ENCODE results near the gene TBRG4.

TBRG4 gene

GRCh38 chr7:45151967-45152366, 40.5 kb upstream of the TBRG4 start:
- Histone ChIP-seq H3K36me3 (ENCODE audit: control insufficient read depth in 1 of 2, insufficient read depth in 2 of 2, low read depth in 1 of 2, low read length in 2 of 2) (no peaks in the 10 kb centered on the region), H4K8ac (ENCODE audit: low read length) (no peak overlapping the region), H3K27me3 (ENCODE audit: control insufficient read depth in 1 of 2, insufficient read depth in 1 of 2, low read length in 2 of 2) (peaks cover 47 to 72% of the 10 kb centered on the region in 2 experiments), H3K4me2 (ENCODE audit: low read length, poor library complexity, severe bottlenecking) (no peak overlapping the region), H3K4ac (ENCODE audit: low read depth in 1 of 2, low read length in 2 of 2) (no peak overlapping the region), H3K79me1 (replicated peaks; ENCODE audit: low read length, poor library complexity, severe bottlenecking) (no peaks in the 10 kb centered on the region), H4K91ac (ENCODE audit: low read length) (no peak overlapping the region), H3K4me3 (ENCODE audit: insufficient read depth in 1 of 2, low read depth in 1 of 2, low read length in 2 of 2) (no peak overlapping the region), H2AK5ac (ENCODE audit: low read length, severe bottlenecking) (no peak overlapping the region), H3K9me3 (ENCODE audit: control insufficient read depth, low read length) (no peaks in the 10 kb centered on the region), H2AFZ (ENCODE audit: low read depth, low read length) (no peak overlapping the region), H2BK5ac (ENCODE audit: low read depth, low read length, poor library complexity, severe bottlenecking) (no peak overlapping the region), H3K23ac (ENCODE audit: low read length in 2 of 2) (no peak overlapping the region), H2BK120ac (ENCODE audit: low read depth, low read length) (no peak overlapping the region), H2BK12ac (ENCODE audit: low read length in 2 of 2) (no peak overlapping the region), H2BK15ac (ENCODE audit: low read depth, poor library complexity, severe bottlenecking) (no peak overlapping the region), H3K14ac (ENCODE audit: low read length in 2 of 2) (no peak overlapping the region), H3K4me1 (ENCODE audit: control insufficient read depth, insufficient read depth, low read depth, low read length) (peaks cover 2% of the 10 kb centered on the region), H3K9ac (ENCODE audit: low read length) (no peak overlapping the region), H3K18ac (ENCODE audit: low read depth in 1 of 2, low read length in 2 of 2) (no peak overlapping the region), H3K27ac (ENCODE audit: low read length, poor library complexity, severe bottlenecking) (no peak overlapping the region)
- no peak for DNase-seq
- 53% methylated on average over 3 of the region's 3 CpGs for WGBS

GRCh38 chr7:45151131-45151684, 39.7 kb upstream of the TBRG4 start:
- no peak overlapping the region for H4K8ac ChIP-seq (ENCODE audit: low read length)
- no peak for DNase-seq

GRCh38 chr7:45150199-45150598, 38.7 kb upstream of the TBRG4 start:
- Histone ChIP-seq H4K91ac (ENCODE audit: low read length) (no peak overlapping the region), H3K9ac (ENCODE audit: low read length) (no peak overlapping the region), H2BK120ac (ENCODE audit: low read depth, low read length) (no peak overlapping the region), H3K79me1 (replicated peaks; ENCODE audit: low read length, poor library complexity, severe bottlenecking) (no peaks in the 10 kb centered on the region), H3K27me3 (ENCODE audit: control insufficient read depth in 1 of 2, insufficient read depth in 1 of 2, low read length in 2 of 2) (peaks cover 34 to 76% of the 10 kb centered on the region in 2 experiments), H2BK15ac (ENCODE audit: low read depth, poor library complexity, severe bottlenecking) (no peak overlapping the region), H3K4me2 (ENCODE audit: low read length, poor library complexity, severe bottlenecking) (no peak overlapping the region), H4K8ac (ENCODE audit: low read length) (no peak overlapping the region), H2AK5ac (ENCODE audit: low read length, severe bottlenecking) (no peak overlapping the region), H3K9me3 (ENCODE audit: control insufficient read depth, low read length) (no peaks in the 10 kb centered on the region), H2BK12ac (ENCODE audit: low read length in 2 of 2) (no peak overlapping the region), H2AFZ (ENCODE audit: low read depth, low read length) (no peak overlapping the region), H3K4me3 (ENCODE audit: insufficient read depth in 1 of 2, low read depth in 1 of 2, low read length in 2 of 2) (no peak overlapping the region), H3K14ac (ENCODE audit: low read length in 2 of 2) (no peak overlapping the region), H3K23ac (ENCODE audit: low read length in 2 of 2) (no peak overlapping the region), H3K27ac (ENCODE audit: low read length, poor library complexity, severe bottlenecking) (no peak overlapping the region), H3K18ac (ENCODE audit: low read depth in 1 of 2, low read length in 2 of 2) (no peak overlapping the region), H3K36me3 (ENCODE audit: control insufficient read depth in 1 of 2, insufficient read depth in 2 of 2, low read depth in 1 of 2, low read length in 2 of 2) (no peaks in the 10 kb centered on the region), H2BK5ac (ENCODE audit: low read depth, low read length, poor library complexity, severe bottlenecking) (no peak overlapping the region), H3K4ac (ENCODE audit: low read depth in 1 of 2, low read length in 2 of 2) (no peak overlapping the region), H3K4me1 (ENCODE audit: control insufficient read depth, insufficient read depth, low read depth, low read length) (peaks cover 2% of the 10 kb centered on the region)
- DNase-seq: no peak
- 92% methylated on average over 11 of the region's 11 CpGs for WGBS

More at GRCh38 chr7:45151131-45151684, 39.7 kb upstream of the TBRG4 start:
- H2BK5ac ChIP-seq (ENCODE audit: low read depth, low read length, poor library complexity, severe bottlenecking): no peak overlapping the region
- peaks cover 39 to 72% of the 10 kb centered on the region in 2 experiments for H3K27me3 ChIP-seq (ENCODE audit: control insufficient read depth in 1 of 2, insufficient read depth in 1 of 2, low read length in 2 of 2)
- no peak overlapping the region for H2BK12ac ChIP-seq (ENCODE audit: low read length in 2 of 2)
- no peak overlapping the region for H3K9ac ChIP-seq (ENCODE audit: low read length)
- H3K18ac ChIP-seq (ENCODE audit: low read depth in 1 of 2, low read length in 2 of 2): no peak overlapping the region
- no peak overlapping the region for H3K27ac ChIP-seq (ENCODE audit: low read length, poor library complexity, severe bottlenecking)
- H3K36me3 ChIP-seq (ENCODE audit: control insufficient read depth in 1 of 2, insufficient read depth in 2 of 2, low read depth in 1 of 2, low read length in 2 of 2): no peaks in the 10 kb centered on the region
- no peak overlapping the region for H3K4me3 ChIP-seq (ENCODE audit: insufficient read depth in 1 of 2, low read depth in 1 of 2, low read length in 2 of 2)
- H3K4ac ChIP-seq (ENCODE audit: low read depth in 1 of 2, low read length in 2 of 2): no peak overlapping the region
- no peak overlapping the region for H2AFZ ChIP-seq (ENCODE audit: low read depth, low read length)
- no peaks in the 10 kb centered on the region for H3K9me3 ChIP-seq (ENCODE audit: control insufficient read depth, low read length)
- no peak overlapping the region for H2BK120ac ChIP-seq (ENCODE audit: low read depth, low read length)
- H3K4me2 ChIP-seq (ENCODE audit: low read length, poor library complexity, severe bottlenecking): no peak overlapping the region
- no peak overlapping the region for H2BK15ac ChIP-seq (ENCODE audit: low read depth, poor library complexity, severe bottlenecking)
- WGBS: 87% methylated on average over 8 of the region's 9 CpGs
- no peak overlapping the region for H2AK5ac ChIP-seq (ENCODE audit: low read length, severe bottlenecking)
- peaks cover 2% of the 10 kb centered on the region for H3K4me1 ChIP-seq (ENCODE audit: control insufficient read depth, insufficient read depth, low read depth, low read length)
- H3K14ac ChIP-seq (ENCODE audit: low read length in 2 of 2): no peak overlapping the region
- H3K23ac ChIP-seq (ENCODE audit: low read length in 2 of 2): no peak overlapping the region
- no peaks in the 10 kb centered on the region for H3K79me1 ChIP-seq (replicated peaks; ENCODE audit: low read length, poor library complexity, severe bottlenecking)
- H4K91ac ChIP-seq (ENCODE audit: low read length): no peak overlapping the region

GRCh38 chr7:45149606-45150005, 38.1 kb upstream of the TBRG4 start:
- Histone ChIP-seq H3K9me3 (ENCODE audit: control insufficient read depth, low read length) (no peaks in the 10 kb centered on the region), H3K27ac (ENCODE audit: low read length, poor library complexity, severe bottlenecking) (no peak overlapping the region), H3K4me3 (ENCODE audit: insufficient read depth in 1 of 2, low read depth in 1 of 2, low read length in 2 of 2) (no peak overlapping the region), H4K8ac (ENCODE audit: low read length) (no peak overlapping the region), H4K91ac (ENCODE audit: low read length) (no peak overlapping the region), H3K79me1 (replicated peaks; ENCODE audit: low read length, poor library complexity, severe bottlenecking) (no peaks in the 10 kb centered on the region), H3K4me2 (ENCODE audit: low read length, poor library complexity, severe bottlenecking) (no peak overlapping the region), H2AK5ac (ENCODE audit: low read length, severe bottlenecking) (no peak overlapping the region), H3K36me3 (ENCODE audit: control insufficient read depth in 1 of 2, insufficient read depth in 2 of 2, low read depth in 1 of 2, low read length in 2 of 2) (no peaks in the 10 kb centered on the region), H2BK120ac (ENCODE audit: low read depth, low read length) (no peak overlapping the region), H3K4ac (ENCODE audit: low read depth in 1 of 2, low read length in 2 of 2) (no peak overlapping the region), H2BK5ac (ENCODE audit: low read depth, low read length, poor library complexity, severe bottlenecking) (no peak overlapping the region), H2AFZ (ENCODE audit: low read depth, low read length) (no peak overlapping the region), H3K18ac (ENCODE audit: low read depth in 1 of 2, low read length in 2 of 2) (no peak overlapping the region), H3K27me3 (ENCODE audit: control insufficient read depth in 1 of 2, insufficient read depth in 1 of 2, low read length in 2 of 2) (peaks cover 40 to 81% of the 10 kb centered on the region in 2 experiments), H2BK12ac (ENCODE audit: low read length in 2 of 2) (no peak overlapping the region), H3K4me1 (ENCODE audit: control insufficient read depth, insufficient read depth, low read depth, low read length) (peaks cover 2% of the 10 kb centered on the region), H3K9ac (ENCODE audit: low read length) (no peak overlapping the region), H2BK15ac (ENCODE audit: low read depth, poor library complexity, severe bottlenecking) (no peak overlapping the region), H3K14ac (ENCODE audit: low read length in 2 of 2) (no peak overlapping the region), H3K23ac (ENCODE audit: low read length in 2 of 2) (no peak overlapping the region)
- no peak for DNase-seq
- WGBS: 66% methylated on average over 5 of the region's 5 CpGs
